Fibroblast of lung (primary cell): ENCODE data around the gene FRMPD2. TPM values are rescaled to one million over a fixed set of nuclear protein-coding genes. Genes with fewer than 3 reads are reported as not detected.
"Not testable (repeated sequence)": the region's sequence is repeated elsewhere in the genome, so short reads cannot be mapped to it uniquely, and the experiment has no call there.

ENCODE experiments used
- DNase-seq, 2 donors: peaks; one replicate each; pipeline versions ENCODE4 v3.0.0 to v3.0.0-alpha.2; 2010; ENCODE audit warnings: low read depth in 2 of 2
- H2AFZ ChIP-seq: 2 replicates; pipeline ENCODE4 v1.5.1; 2012; ENCODE audit warnings: low read length, control low read depth, inconsistent platforms
- H3K27ac ChIP-seq: 2 replicates; pipeline ENCODE4 v1.5.1; 2011; ENCODE audit warnings: low read length, control low read depth; ENCODE audit not compliant: insufficient read depth
- H3K27me3 ChIP-seq: 2 replicates; pipeline ENCODE4 v1.5.1; 2011; ENCODE audit warnings: mild to moderate bottlenecking, low read length; ENCODE audit not compliant: control insufficient read depth, insufficient read depth
- H3K36me3 ChIP-seq: 2 replicates; pipeline ENCODE4 v1.5.1; 2011; ENCODE audit warnings: low read length; ENCODE audit not compliant: control insufficient read depth, insufficient read depth
- H3K4me1 ChIP-seq: 2 replicates; pipeline ENCODE4 v1.5.1; 2011; ENCODE audit warnings: low read length; ENCODE audit not compliant: control insufficient read depth, insufficient read depth; ENCODE audit errors: extremely low read depth
- H3K4me2 ChIP-seq: 2 replicates; pipeline ENCODE4 v1.5.1; 2011; ENCODE audit warnings: low read length, control low read depth; ENCODE audit not compliant: insufficient read depth; ENCODE audit errors: extremely low read depth
- H3K4me3 ChIP-seq, 4 experiments: fragments of 200-600 bp in 1 of 4; sonication (generic) in 1 of 4; replicated peaks in 1 of 4; 2 replicates each; pipeline ENCODE4 v1.5.1; 2011 to 2016; ENCODE audit warnings: low read length in 4 of 4, low read depth in 3 of 4, mild to moderate bottlenecking in 3 of 4, control low read depth in 2 of 4, inconsistent platforms in 1 of 4, mixed read lengths in 1 of 4; ENCODE audit not compliant: insufficient read depth in 1 of 4; ENCODE audit errors: control extremely low read depth in 1 of 4
- H3K79me2 ChIP-seq: 2 replicates; pipeline ENCODE4 v1.5.1; 2012; ENCODE audit warnings: mild to moderate bottlenecking, low read length, inconsistent platforms; ENCODE audit not compliant: control insufficient read depth, insufficient read depth
- H3K9ac ChIP-seq: 2 replicates; pipeline ENCODE4 v1.5.1; 2011; ENCODE audit warnings: mild to moderate bottlenecking, low read length, control low read depth; ENCODE audit not compliant: insufficient read depth
- H3K9me3 ChIP-seq: 2 replicates; pipeline ENCODE4 v1.5.1; 2012; ENCODE audit warnings: low read depth, low read length; ENCODE audit not compliant: control insufficient read depth, insufficient read depth
- H4K20me1 ChIP-seq: 2 replicates; pipeline ENCODE4 v1.5.1; 2011; ENCODE audit warnings: low read length; ENCODE audit not compliant: control insufficient read depth, insufficient read depth; ENCODE audit errors: extremely low read depth
- EZH2 ChIP-seq: IDR thresholded peaks from 2 replicates; pipeline ENCODE4 v1.5.1; 2012; ENCODE audit warnings: low read length, control low read depth, mild to moderate bottlenecking; ENCODE audit errors: missing control alignments
- polyA plus RNA-seq, 2 donors: library from polyadenylated mRNA; depleted of rRNA in 1 of 2; stranded (reverse) in 1 of 2; unstranded in 1 of 2; fragments of >200 nt; gene quantifications; 2 replicates each; pipeline ENCODE4 v1.2.1, GENCODE V29; 2011 to 2012; ENCODE audit warnings: missing spikeins in 1 of 2
- total RNA-seq: library from RNA; depleted of rRNA; stranded (reverse); fragments of >200 nt; gene quantifications from 2 replicates; pipeline ENCODE4 v1.2.1, GENCODE V29; 2014
- TF ChIP-seq, protein P1 (sequence below), 2 donors: IDR thresholded peaks in 1 of 2; conservative IDR thresholded peaks in 1 of 2; 1 replicate in 1 of 2; 2 replicates in 1 of 2; pipeline ENCODE4 v1.5.1; 2011 to 2012; ENCODE audit warnings: low read length in 2 of 2, control low read depth in 1 of 2, inconsistent platforms in 1 of 2, low read depth in 1 of 2, mild to moderate bottlenecking in 1 of 2

FRMPD2 gene
- total and polyA plus RNA-seq, 2 donors (not counting 1 experiment from before 2014, with no cell fraction given), result 0.16 TPM; not detected in 1

- Histone ChIP-seq H2AFZ (no peak overlapping the region), H3K4me3 (no peak overlapping the region), H3K79me2 (no peaks in the 10 kb centered on the region), H3K9me3 (no peaks in the 10 kb centered on the region), H3K27ac (no peak overlapping the region), H4K20me1 (no peaks in the 10 kb centered on the region), H3K27me3 (no peaks in the 10 kb centered on the region), H3K4me2 (no peak overlapping the region), H3K9ac (no peak overlapping the region), H3K36me3 (no peaks in the 10 kb centered on the region), H3K4me1 (no peaks in the 10 kb centered on the region)
- TF ChIP-seq, protein P1, sequence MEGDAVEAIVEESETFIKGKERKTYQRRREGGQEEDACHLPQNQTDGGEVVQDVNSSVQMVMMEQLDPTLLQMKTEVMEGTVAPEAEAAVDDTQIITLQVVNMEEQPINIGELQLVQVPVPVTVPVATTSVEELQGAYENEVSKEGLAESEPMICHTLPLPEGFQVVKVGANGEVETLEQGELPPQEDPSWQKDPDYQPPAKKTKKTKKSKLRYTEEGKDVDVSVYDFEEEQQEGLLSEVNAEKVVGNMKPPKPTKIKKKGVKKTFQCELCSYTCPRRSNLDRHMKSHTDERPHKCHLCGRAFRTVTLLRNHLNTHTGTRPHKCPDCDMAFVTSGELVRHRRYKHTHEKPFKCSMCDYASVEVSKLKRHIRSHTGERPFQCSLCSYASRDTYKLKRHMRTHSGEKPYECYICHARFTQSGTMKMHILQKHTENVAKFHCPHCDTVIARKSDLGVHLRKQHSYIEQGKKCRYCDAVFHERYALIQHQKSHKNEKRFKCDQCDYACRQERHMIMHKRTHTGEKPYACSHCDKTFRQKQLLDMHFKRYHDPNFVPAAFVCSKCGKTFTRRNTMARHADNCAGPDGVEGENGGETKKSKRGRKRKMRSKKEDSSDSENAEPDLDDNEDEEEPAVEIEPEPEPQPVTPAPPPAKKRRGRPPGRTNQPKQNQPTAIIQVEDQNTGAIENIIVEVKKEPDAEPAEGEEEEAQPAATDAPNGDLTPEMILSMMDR (conservative IDR thresholded peaks at IDR 0.05 in 1 of 2, IDR thresholded peaks at IDR 0.05 in 1 of 2; ENCODE audit: low read depth in 1 of 2, low read length in 2 of 2), result no peak
- no peak for TF ChIP-seq EZH2
- no peak for DNase-seq
These were observed 28.0 kb downstream of the FRMPD2 start for GRCh38 chr10:48246501-48246900.

DNA sequence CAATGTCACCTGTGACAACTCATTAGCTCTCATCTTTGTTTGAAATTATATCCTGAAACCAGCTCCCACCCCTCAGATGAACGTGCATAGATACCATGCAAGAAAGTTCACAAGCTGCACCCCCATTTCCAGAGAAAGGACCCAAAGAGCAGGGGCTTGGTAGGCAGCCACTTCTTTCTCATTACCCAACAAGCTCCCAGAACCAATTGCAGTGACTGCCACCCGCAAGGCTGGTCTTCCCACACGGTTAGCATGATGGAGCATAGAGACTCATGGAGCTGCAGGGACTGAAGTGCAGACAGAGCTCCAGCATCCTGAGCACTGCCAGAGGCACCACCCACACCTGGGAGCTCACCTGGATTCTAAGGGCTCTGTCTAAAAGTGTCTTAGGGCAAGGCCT is 28.5 kb downstream of the FRMPD2 start:
- no peak for TF ChIP-seq EZH2
- TF ChIP-seq, protein P1 (conservative IDR thresholded peaks at IDR 0.05 in 1 of 2, IDR thresholded peaks at IDR 0.05 in 1 of 2; ENCODE audit: low read depth in 1 of 2, low read length in 2 of 2), result no peak
- Histone ChIP-seq H3K36me3 (no peaks in the 10 kb centered on the region), H3K4me3 (no peak overlapping the region)

DNA sequence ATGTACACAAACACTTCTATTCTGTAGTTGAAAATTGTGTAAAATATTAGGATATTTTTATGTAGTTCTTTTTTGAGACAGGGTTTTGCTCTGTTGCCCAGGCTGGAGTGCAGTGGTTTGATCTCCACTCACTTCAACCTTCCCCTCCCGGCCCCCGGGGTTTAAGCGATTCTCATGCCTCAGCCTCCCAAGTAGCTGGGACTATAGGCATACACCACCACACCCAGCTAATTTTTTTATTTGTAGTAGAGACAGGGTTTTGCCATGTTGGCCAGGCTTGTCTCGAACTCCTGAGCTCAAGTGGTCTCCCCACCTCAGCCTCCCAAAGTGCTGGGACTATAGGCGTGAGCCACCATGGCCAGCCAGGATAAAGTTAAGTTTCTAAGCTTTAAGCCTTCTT is 30.6 kb downstream of the FRMPD2 start:
- H3K79me2 ChIP-seq, H3K9ac ChIP-seq, H3K4me1 ChIP-seq, H3K36me3 ChIP-seq, H3K27ac ChIP-seq, DNase-seq, H3K27me3 ChIP-seq, H2AFZ ChIP-seq, H3K9me3 ChIP-seq, H3K4me2 ChIP-seq, H4K20me1 ChIP-seq, H3K4me3 ChIP-seq: not testable (repeated sequence)

More for the DNA sequence above, 28.5 kb downstream of the FRMPD2 start:
- no peaks in the 10 kb centered on the region for H3K4me1 ChIP-seq
- H3K9ac ChIP-seq, result no peak overlapping the region
- H3K4me2 ChIP-seq, result no peak overlapping the region
- H3K79me2 ChIP-seq, result no peaks in the 10 kb centered on the region
- H3K27ac ChIP-seq, result no peak overlapping the region
- no peak for DNase-seq
- no peaks in the 10 kb centered on the region for H4K20me1 ChIP-seq
- H3K9me3 ChIP-seq, result no peaks in the 10 kb centered on the region
- no peaks in the 10 kb centered on the region for H3K27me3 ChIP-seq
- H2AFZ ChIP-seq, result no peak overlapping the region
